ENCODE data around the gene SKA2. TPM values are rescaled to one million over a fixed set of nuclear protein-coding genes. Genes with fewer than 3 reads are reported as not detected.

SKA2 gene
- total and polyA plus RNA-seq, 2 donors (not counting 1 experiment from before 2014, with no cell fraction given), result 2.9 to 10.3 TPM

DNA sequence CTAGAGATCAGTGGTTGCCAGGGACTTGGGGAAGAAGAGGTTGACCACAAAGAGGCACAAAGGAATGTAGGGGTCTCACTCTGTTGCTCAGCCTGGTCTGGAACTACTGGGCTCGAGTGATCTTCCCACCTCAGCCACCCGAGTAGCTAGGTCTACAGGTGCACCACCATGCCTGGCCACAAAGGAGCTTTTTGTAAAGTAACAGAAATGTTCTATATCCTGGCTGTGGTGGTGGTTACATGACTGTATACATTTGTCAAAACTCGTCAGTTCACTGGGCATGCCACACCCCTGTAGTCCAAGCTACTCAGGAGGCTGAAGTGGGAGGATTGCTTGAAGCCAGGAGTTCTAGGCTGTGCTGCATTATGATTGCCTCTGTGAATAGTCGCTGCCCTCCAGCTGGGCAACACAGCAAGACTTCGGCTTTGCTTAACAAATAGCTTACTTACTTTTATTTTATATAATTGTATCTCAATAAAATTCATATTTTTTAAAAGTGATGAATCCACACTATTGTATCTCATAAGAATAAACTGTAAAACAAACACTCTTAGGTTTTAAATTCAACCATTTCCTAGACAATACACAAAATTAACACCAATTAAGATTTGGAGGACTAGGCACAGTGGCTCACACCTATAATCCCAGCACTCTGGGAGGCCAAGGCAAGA lies 5.0 kb downstream of the SKA2 start:
- DNase-seq (no peak), ATAC-seq (ENCODE audit: low read depth) (no peak)
- Histone ChIP-seq H3K27ac (ENCODE audit: low read length in 2 of 2) (no peak overlapping the region), H3K9me3 (ENCODE audit: control extremely low read depth in 1 of 3, control insufficient read depth in 2 of 3, insufficient read depth in 1 of 3, low read length in 2 of 3) (no peaks in the 10 kb centered on the region), H3K4me2 (replicated peaks; ENCODE audit: low read depth, low read length, poor library complexity, severe bottlenecking) (no peak overlapping the region), H3K27me3 (replicated peaks in 1 of 4; ENCODE audit: control extremely low read depth in 1 of 4, control insufficient read depth in 3 of 4, insufficient read depth in 4 of 4, low read length in 3 of 4) (no peaks in the 10 kb centered on the region), H3K79me2 (ENCODE audit: control insufficient read depth, insufficient read depth, low read length) (peaks cover 89% of the 10 kb centered on the region), H4K20me1 (ENCODE audit: control insufficient read depth, insufficient read depth, low read length, poor library complexity, severe bottlenecking) (no peaks in the 10 kb centered on the region), H2AFZ (ENCODE audit: insufficient read depth, low read depth, low read length, poor library complexity, severe bottlenecking) (no peak overlapping the region), H3K4me1 (ENCODE audit: control insufficient read depth in 2 of 2, insufficient read depth in 2 of 2, low read length in 2 of 2) (peaks cover 3 to 8% of the 10 kb centered on the region in 2 donors), H3K4me3 (ENCODE audit: control extremely low read depth in 1 of 5, extremely low read depth in 1 of 5, insufficient read depth in 1 of 5, low read depth in 2 of 5, low read length in 4 of 5) (no peak overlapping the region), H3K9ac (ENCODE audit: low read length) (no peak overlapping the region), H3K36me3 (replicated peaks in 1 of 2; ENCODE audit: control extremely low read depth in 1 of 2, control insufficient read depth in 1 of 2, extremely low read depth in 1 of 2, insufficient read depth in 2 of 2, low read length in 1 of 2) (no peaks in the 10 kb centered on the region)
- Mint-ChIP-seq H3K4me3 (no peak overlapping the region), H3K27me3 (no peaks in the 10 kb centered on the region), H3K9me3 (ENCODE audit: insufficient read depth) (no peaks in the 10 kb centered on the region), H3K27ac (no peak overlapping the region), H3K4me1 (peaks cover 15% of the 10 kb centered on the region)
- no peak for TF ChIP-seq CTCF (IDR thresholded peaks at IDR 0.05)
- no peak for TF ChIP-seq EZH2 (IDR thresholded peaks at IDR 0.05; ENCODE audit: borderline replicate concordance, insufficient read depth, low read depth, low read length, poor library complexity, severe bottlenecking)
- 87% methylated on average over 2 of the region's 5 CpGs for WGBS (ENCODE audit: insufficient coverage)
- CTCF ChIA-PET, result interaction anchor here (0.7 kb wide), 1 partner anchor 17 kb away, joined by 3 read pairs; no protein-coding TSS in a partner anchor
- intact Hi-C loops (cut with micrococcal nuclease), result no loop called here
- POLR2A ChIA-PET, result no interaction called here

- H3K9me3 ChIP-seq (ENCODE audit: control extremely low read depth in 1 of 3, control insufficient read depth in 2 of 3, insufficient read depth in 1 of 3, low read length in 2 of 3), result no peaks in the 10 kb centered on the region
- intact Hi-C loops (cut with micrococcal nuclease), result no loop called here
- no peak overlapping the region for H3K4me3 ChIP-seq (ENCODE audit: control extremely low read depth in 1 of 5, extremely low read depth in 1 of 5, insufficient read depth in 1 of 5, low read depth in 2 of 5, low read length in 4 of 5)
- no peak overlapping the region for H3K4me2 ChIP-seq (replicated peaks; ENCODE audit: low read depth, low read length, poor library complexity, severe bottlenecking)
- DNase-seq, result no peak
- no peak for ATAC-seq (ENCODE audit: low read depth)
- ChIA-PET CTCF (no interaction called here), POLR2A (no interaction called here)
- peaks cover 2 to 6% of the 10 kb centered on the region in 2 donors for H3K4me1 ChIP-seq (ENCODE audit: control insufficient read depth in 2 of 2, insufficient read depth in 2 of 2, low read length in 2 of 2)
- H3K27me3 ChIP-seq (replicated peaks in 1 of 4; ENCODE audit: control extremely low read depth in 1 of 4, control insufficient read depth in 3 of 4, insufficient read depth in 4 of 4, low read length in 3 of 4), result no peaks in the 10 kb centered on the region
- Mint-ChIP-seq H3K4me1 (peaks cover 12% of the 10 kb centered on the region), H3K27ac (no peak overlapping the region), H3K27me3 (no peaks in the 10 kb centered on the region), H3K4me3 (no peak overlapping the region), H3K9me3 (ENCODE audit: insufficient read depth) (no peaks in the 10 kb centered on the region)
- WGBS (ENCODE audit: insufficient coverage), result no CpG with 5 or more reads among the region's 2 CpGs
- no peaks in the 10 kb centered on the region for H3K36me3 ChIP-seq (replicated peaks in 1 of 2; ENCODE audit: control extremely low read depth in 1 of 2, control insufficient read depth in 1 of 2, extremely low read depth in 1 of 2, insufficient read depth in 2 of 2, low read length in 1 of 2)
- TF ChIP-seq CTCF (IDR thresholded peaks at IDR 0.05) (no peak), EZH2 (IDR thresholded peaks at IDR 0.05; ENCODE audit: borderline replicate concordance, insufficient read depth, low read depth, low read length, poor library complexity, severe bottlenecking) (no peak)
- H3K79me2 ChIP-seq (ENCODE audit: control insufficient read depth, insufficient read depth, low read length), result peaks cover 92% of the 10 kb centered on the region
- no peak overlapping the region for H2AFZ ChIP-seq (ENCODE audit: insufficient read depth, low read depth, low read length, poor library complexity, severe bottlenecking)
- H4K20me1 ChIP-seq (ENCODE audit: control insufficient read depth, insufficient read depth, low read length, poor library complexity, severe bottlenecking), result no peaks in the 10 kb centered on the region
- H3K9ac ChIP-seq (ENCODE audit: low read length), result no peak overlapping the region
- no peak overlapping the region for H3K27ac ChIP-seq (ENCODE audit: low read length in 2 of 2)
Observed at GRCh38 chr17:59149051-59149450, 5.9 kb downstream of the SKA2 start.
